ENCODE measurements around the gene RTN4IP1.

DNA sequence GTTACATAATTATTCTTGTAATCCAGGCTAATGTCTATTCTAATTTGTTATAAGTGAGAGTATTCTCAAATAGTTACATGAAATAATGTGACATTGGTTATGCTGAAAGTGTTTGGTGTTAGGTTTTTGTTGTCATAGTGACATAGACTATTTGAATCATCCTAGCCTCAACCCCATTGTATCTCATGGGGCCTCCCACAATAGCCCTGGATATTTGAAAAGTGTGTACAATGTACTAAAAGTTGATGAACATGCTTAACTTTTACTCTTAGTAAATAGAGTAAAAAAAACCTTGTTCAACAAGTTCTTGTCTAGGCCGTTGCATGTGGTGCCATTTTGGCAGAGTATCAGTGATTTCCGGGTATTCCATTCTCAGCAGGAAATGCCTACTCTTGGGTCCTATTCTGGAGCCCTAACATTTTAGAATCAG lies 83.0 kb downstream of the RTN4IP1 start:
- TF ChIP-seq, protein P1, sequence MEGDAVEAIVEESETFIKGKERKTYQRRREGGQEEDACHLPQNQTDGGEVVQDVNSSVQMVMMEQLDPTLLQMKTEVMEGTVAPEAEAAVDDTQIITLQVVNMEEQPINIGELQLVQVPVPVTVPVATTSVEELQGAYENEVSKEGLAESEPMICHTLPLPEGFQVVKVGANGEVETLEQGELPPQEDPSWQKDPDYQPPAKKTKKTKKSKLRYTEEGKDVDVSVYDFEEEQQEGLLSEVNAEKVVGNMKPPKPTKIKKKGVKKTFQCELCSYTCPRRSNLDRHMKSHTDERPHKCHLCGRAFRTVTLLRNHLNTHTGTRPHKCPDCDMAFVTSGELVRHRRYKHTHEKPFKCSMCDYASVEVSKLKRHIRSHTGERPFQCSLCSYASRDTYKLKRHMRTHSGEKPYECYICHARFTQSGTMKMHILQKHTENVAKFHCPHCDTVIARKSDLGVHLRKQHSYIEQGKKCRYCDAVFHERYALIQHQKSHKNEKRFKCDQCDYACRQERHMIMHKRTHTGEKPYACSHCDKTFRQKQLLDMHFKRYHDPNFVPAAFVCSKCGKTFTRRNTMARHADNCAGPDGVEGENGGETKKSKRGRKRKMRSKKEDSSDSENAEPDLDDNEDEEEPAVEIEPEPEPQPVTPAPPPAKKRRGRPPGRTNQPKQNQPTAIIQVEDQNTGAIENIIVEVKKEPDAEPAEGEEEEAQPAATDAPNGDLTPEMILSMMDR (IDR thresholded peaks at IDR 0.05 in 4 of 5, conservative IDR thresholded peaks at IDR 0.05 in 1 of 5), result no peak
- TF ChIP-seq POLR2A (IDR thresholded peaks at IDR 0.05), result no peak

Measured in gastrocnemius medialis (tissue), 4 donors.